ENCODE measurements around the gene TBC1D2B. TPM values are rescaled to one million over a fixed set of nuclear protein-coding genes. Genes with fewer than 3 reads are reported as not detected.
"Not testable (repeated sequence)": the region's sequence is repeated elsewhere in the genome, so short reads cannot be mapped to it uniquely, and the experiment has no call there.

Gene TBC1D2B
- total and polyA plus RNA-seq, 4 donors = 21.8 to 62.9 (median 38.9) TPM

DNA sequence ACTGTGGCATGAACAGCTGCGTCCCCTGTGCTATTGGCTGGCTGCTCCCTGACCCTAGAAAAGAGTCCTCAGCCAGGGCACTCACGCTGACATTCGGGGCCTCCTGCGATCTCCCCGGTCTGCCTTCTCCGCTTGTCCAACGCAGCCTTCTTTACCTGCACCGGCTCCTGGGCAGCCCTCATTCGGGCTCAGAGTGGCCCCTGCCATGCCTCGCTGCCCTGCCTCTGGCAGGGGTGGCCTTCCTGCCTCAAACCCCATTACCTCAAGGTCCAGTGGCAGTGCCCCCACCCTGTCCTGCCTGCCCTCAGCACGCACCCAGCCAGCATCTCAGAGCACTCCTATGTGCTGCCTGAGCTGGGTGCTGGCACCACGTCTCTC lies 86.5 kb downstream of the TBC1D2B start:
- no peak for ATAC-seq (ENCODE audit: insufficient read depth, low FRiP score)
- H3K9ac ChIP-seq (ENCODE audit: insufficient read depth in 1 of 2, low read length in 2 of 2) = no peak overlapping the region
- TF ChIP-seq, protein P1, sequence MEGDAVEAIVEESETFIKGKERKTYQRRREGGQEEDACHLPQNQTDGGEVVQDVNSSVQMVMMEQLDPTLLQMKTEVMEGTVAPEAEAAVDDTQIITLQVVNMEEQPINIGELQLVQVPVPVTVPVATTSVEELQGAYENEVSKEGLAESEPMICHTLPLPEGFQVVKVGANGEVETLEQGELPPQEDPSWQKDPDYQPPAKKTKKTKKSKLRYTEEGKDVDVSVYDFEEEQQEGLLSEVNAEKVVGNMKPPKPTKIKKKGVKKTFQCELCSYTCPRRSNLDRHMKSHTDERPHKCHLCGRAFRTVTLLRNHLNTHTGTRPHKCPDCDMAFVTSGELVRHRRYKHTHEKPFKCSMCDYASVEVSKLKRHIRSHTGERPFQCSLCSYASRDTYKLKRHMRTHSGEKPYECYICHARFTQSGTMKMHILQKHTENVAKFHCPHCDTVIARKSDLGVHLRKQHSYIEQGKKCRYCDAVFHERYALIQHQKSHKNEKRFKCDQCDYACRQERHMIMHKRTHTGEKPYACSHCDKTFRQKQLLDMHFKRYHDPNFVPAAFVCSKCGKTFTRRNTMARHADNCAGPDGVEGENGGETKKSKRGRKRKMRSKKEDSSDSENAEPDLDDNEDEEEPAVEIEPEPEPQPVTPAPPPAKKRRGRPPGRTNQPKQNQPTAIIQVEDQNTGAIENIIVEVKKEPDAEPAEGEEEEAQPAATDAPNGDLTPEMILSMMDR (IDR thresholded peaks at IDR 0.05; ENCODE audit: control extremely low read depth, extremely low read depth) = no peak
- peak overlapping the region in 1 of 2 donors; percentile 73 for H3K27ac ChIP-seq (ENCODE audit: low read depth in 1 of 2, low read length in 1 of 2)
- H3K27me3 ChIP-seq (ENCODE audit: control insufficient read depth in 3 of 3, insufficient read depth in 3 of 3, low read length in 2 of 3) = no peaks in the 10 kb centered on the region
- 88 to 89% methylated on average over 12 of the region's 12 CpGs for WGBS, 2 donors
- H3K36me3 ChIP-seq (ENCODE audit: control insufficient read depth in 4 of 4, insufficient read depth in 4 of 4, low read length in 4 of 4) = peaks cover 0 to 6% (median 0%) of the 10 kb centered on the region in 4 donors
- H3K4me3 ChIP-seq = no peak overlapping the region
- peaks cover 4 to 53% (median 21%) of the 10 kb centered on the region in 5 donors for H3K4me1 ChIP-seq (ENCODE audit: control insufficient read depth in 5 of 5, insufficient read depth in 5 of 5, low read length in 5 of 5)
- DNase-seq = no peak
- no peaks in the 10 kb centered on the region for H3K9me3 ChIP-seq (ENCODE audit: control insufficient read depth in 4 of 4, insufficient read depth in 3 of 4, low read length in 3 of 4)

- TF ChIP-seq, protein P1 (IDR thresholded peaks at IDR 0.05; ENCODE audit: control extremely low read depth, extremely low read depth) = no peak
- DNase-seq (no peak), ATAC-seq (ENCODE audit: insufficient read depth, low FRiP score) (no peak)
- H3K27me3 ChIP-seq (ENCODE audit: control insufficient read depth in 3 of 3, insufficient read depth in 3 of 3, low read length in 2 of 3) = no peaks in the 10 kb centered on the region
- H3K27ac ChIP-seq (ENCODE audit: low read depth in 1 of 2, low read length in 1 of 2) = peak overlapping the region in 1 of 2 donors; percentile 17
- H3K4me1 ChIP-seq (ENCODE audit: control insufficient read depth in 5 of 5, insufficient read depth in 5 of 5, low read length in 5 of 5) = peaks cover 4 to 55% (median 21%) of the 10 kb centered on the region in 5 donors
- no peak overlapping the region for H3K9ac ChIP-seq (ENCODE audit: insufficient read depth in 1 of 2, low read length in 2 of 2)
- peaks cover 0 to 6% (median 0%) of the 10 kb centered on the region in 4 donors for H3K36me3 ChIP-seq (ENCODE audit: control insufficient read depth in 4 of 4, insufficient read depth in 4 of 4, low read length in 4 of 4)
- 67 to 89% methylated on average over 17 to 22 of the region's 22 CpGs for WGBS, 2 donors
- H3K9me3 ChIP-seq (ENCODE audit: control insufficient read depth in 4 of 4, insufficient read depth in 3 of 4, low read length in 3 of 4) = no peaks in the 10 kb centered on the region
- H3K4me3 ChIP-seq = no peak overlapping the region
Measured at GRCh38 chr15:77989296-77990143, 88.0 kb downstream of the TBC1D2B start.

DNA sequence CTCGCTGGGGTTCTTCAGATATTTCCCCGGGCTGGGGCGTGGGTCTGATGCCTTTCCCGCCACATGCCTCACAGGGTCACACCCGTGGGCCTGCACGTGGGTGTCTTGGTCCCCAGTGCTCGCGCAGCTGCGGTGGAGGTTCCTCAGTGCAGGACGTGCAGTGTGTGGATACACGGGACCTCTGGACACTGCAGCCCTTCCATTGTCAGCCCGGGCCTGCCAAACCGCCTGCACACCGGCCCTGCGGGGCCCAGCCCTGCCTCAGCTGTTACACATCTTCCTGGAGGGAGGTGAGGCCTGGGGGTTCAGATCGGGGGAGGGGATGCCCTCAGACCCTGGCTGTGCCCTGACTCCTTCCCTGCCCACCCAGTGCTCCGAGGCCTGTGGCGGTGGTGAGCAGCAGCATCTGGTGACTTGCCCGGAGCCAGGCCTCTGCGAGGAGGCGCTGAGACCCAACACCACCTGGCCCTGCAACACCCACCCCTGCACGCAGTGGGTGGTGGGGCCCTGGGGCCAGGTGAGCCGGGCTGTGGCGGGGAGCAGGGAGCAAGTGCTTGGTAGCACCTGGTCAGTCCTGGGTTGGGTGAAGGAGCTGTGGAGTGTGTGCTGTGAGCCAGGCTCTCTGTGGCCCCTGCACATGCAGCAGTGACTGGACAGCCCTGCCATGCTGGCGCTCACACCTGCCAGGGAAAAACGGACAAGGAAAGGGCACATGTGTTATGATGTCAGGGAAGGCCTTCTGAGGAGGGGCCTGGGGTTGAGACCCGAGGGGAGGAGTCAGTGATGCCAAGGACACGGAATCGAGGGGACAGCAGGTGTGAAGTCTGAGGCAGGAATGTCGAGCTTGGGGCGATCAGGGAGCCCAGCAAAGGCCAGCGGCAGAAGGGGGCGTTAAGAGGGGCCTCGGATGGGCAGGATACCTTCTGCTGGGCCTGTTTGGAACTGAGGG lies 88.9 kb downstream of the TBC1D2B start:
- 77 to 87% methylated on average over 34 of the region's 34 CpGs for WGBS, 2 donors
- DNase-seq = no peak
- H3K27me3 ChIP-seq (ENCODE audit: control insufficient read depth in 3 of 3, insufficient read depth in 3 of 3, low read length in 2 of 3) = no peaks in the 10 kb centered on the region
- H3K27ac ChIP-seq (ENCODE audit: low read depth in 1 of 2, low read length in 1 of 2) = peak overlapping the region in 1 of 2 donors; percentile 10
- ATAC-seq (ENCODE audit: insufficient read depth, low FRiP score) = no peak
- H3K4me1 ChIP-seq (ENCODE audit: control insufficient read depth in 5 of 5, insufficient read depth in 5 of 5, low read length in 5 of 5) = peaks cover 4 to 52% (median 18%) of the 10 kb centered on the region in 5 donors
- no peaks in the 10 kb centered on the region for H3K9me3 ChIP-seq (ENCODE audit: control insufficient read depth in 4 of 4, insufficient read depth in 3 of 4, low read length in 3 of 4)
- TF ChIP-seq, protein P1 (IDR thresholded peaks at IDR 0.05; ENCODE audit: control extremely low read depth, extremely low read depth) = no peak
- H3K9ac ChIP-seq (ENCODE audit: insufficient read depth in 1 of 2, low read length in 2 of 2) = no peak overlapping the region
- H3K4me3 ChIP-seq = no peak overlapping the region
- H3K36me3 ChIP-seq (ENCODE audit: control insufficient read depth in 4 of 4, insufficient read depth in 4 of 4, low read length in 4 of 4) = peaks cover 0 to 1% (median 0%) of the 10 kb centered on the region in 4 donors

GRCh38 chr15:77987765-77988136 lies 89.8 kb downstream of the TBC1D2B start:
- not testable (repeated sequence) for DNase-seq; H3K27ac ChIP-seq (ENCODE audit: low read depth in 1 of 2, low read length in 1 of 2); H3K9me3 ChIP-seq (ENCODE audit: control insufficient read depth in 4 of 4, insufficient read depth in 3 of 4, low read length in 3 of 4); H3K4me3 ChIP-seq; ATAC-seq (ENCODE audit: insufficient read depth, low FRiP score); H3K36me3 ChIP-seq (ENCODE audit: control insufficient read depth in 4 of 4, insufficient read depth in 4 of 4, low read length in 4 of 4); H3K27me3 ChIP-seq (ENCODE audit: control insufficient read depth in 3 of 3, insufficient read depth in 3 of 3, low read length in 2 of 3)
- peaks cover 4 to 57% (median 14%) of the 10 kb centered on the region in 5 donors for H3K4me1 ChIP-seq (ENCODE audit: control insufficient read depth in 5 of 5, insufficient read depth in 5 of 5, low read length in 5 of 5)
- H3K9ac ChIP-seq (ENCODE audit: insufficient read depth in 1 of 2, low read length in 2 of 2) = peak overlapping the region in 1 of 2 donors; percentile 13
- WGBS, 2 donors = 86 to 88% methylated on average over 14 to 15 of the region's 15 CpGs

All from lung (tissue), 12 donors.